ENCODE data around the gene IL16. TPM values are rescaled to one million over a fixed set of nuclear protein-coding genes. Genes with fewer than 3 reads are reported as not detected.

IL16 gene
- total RNA-seq, 6 experiments from 2014 or later: 2.0 to 6.8 (median 3.2) TPM

DNA sequence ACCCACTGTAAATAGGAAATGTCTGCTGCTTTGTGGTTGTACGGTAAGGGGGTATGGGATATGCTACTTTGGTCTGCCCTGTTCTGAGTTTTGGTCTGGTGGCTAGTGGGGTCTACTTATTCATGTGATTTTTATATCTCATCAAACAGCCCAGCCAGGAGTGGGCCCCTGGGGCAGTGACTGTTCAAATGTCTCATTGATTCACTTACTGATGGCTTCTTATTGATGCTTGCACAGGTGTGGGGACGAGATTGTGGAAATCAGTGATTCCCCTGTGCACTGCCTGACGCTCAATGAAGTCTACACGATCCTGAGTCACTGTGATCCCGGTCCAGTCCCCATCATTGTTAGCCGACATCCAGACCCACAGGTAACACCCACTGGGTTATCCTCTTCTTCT is 88.8 kb downstream of the IL16 start:
- peaks cover 0 to 10% (median 4%) of the 10 kb centered on the region in 4 donors for H3K4me1 ChIP-seq
- 75% methylated on average over 2 of the region's 6 CpGs for WGBS (ENCODE audit: insufficient coverage, low coverage, low lambda C conversion rate, missing lambda C conversion rate)
- DNase-seq (peak in 1 of 3 donors; percentile 27), ATAC-seq (no peak)
- no peak overlapping the region for H3K4me3 ChIP-seq
- H3K27me3 ChIP-seq: no peaks in the 10 kb centered on the region
- H3K36me3 ChIP-seq: no peaks in the 10 kb centered on the region
- no peaks in the 10 kb centered on the region for H3K9me3 ChIP-seq
- no peak for TF ChIP-seq POLR2A (IDR thresholded peaks at IDR 0.05)
- TF ChIP-seq, protein P1, sequence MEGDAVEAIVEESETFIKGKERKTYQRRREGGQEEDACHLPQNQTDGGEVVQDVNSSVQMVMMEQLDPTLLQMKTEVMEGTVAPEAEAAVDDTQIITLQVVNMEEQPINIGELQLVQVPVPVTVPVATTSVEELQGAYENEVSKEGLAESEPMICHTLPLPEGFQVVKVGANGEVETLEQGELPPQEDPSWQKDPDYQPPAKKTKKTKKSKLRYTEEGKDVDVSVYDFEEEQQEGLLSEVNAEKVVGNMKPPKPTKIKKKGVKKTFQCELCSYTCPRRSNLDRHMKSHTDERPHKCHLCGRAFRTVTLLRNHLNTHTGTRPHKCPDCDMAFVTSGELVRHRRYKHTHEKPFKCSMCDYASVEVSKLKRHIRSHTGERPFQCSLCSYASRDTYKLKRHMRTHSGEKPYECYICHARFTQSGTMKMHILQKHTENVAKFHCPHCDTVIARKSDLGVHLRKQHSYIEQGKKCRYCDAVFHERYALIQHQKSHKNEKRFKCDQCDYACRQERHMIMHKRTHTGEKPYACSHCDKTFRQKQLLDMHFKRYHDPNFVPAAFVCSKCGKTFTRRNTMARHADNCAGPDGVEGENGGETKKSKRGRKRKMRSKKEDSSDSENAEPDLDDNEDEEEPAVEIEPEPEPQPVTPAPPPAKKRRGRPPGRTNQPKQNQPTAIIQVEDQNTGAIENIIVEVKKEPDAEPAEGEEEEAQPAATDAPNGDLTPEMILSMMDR (IDR thresholded peaks at IDR 0.05): no peak
- intact Hi-C loops (cut with DNase I): no loop called here
- H3K27ac ChIP-seq: no peak overlapping the region

DNA sequence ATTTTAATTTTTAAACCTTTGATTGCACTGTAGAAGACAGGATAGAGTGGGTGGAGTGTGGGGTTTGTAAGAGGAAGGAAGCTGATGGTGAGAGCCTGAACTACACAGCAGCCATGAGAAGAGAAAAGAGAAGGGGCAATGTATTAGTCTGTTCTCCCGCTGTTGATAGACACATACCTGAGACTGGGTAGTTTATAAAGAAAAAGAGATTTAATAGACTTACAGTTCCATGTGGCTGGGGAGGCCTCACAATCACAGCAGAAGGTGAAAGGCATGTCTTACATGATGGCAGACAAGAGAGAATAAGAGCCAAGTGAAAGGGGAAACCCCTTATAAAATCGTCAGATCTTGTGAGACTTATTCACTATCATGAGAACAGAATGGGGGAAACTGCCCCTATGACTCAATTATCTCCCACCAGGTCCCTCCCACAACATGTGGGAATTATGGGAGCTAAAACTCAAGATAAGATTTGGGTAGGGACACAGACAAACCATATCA is 90.0 kb downstream of the IL16 start:
- TF ChIP-seq, protein P1 (IDR thresholded peaks at IDR 0.05): no peak
- TF ChIP-seq POLR2A (IDR thresholded peaks at IDR 0.05): no peak
- H3K4me3 ChIP-seq: no peak overlapping the region
- intact Hi-C loops (cut with DNase I): no loop called here
- H3K27ac ChIP-seq: no peak overlapping the region
- no peaks in the 10 kb centered on the region for H3K9me3 ChIP-seq
- H3K4me1 ChIP-seq: peaks cover 0 to 3% (median 1%) of the 10 kb centered on the region in 4 donors
- DNase-seq (peak in 1 of 3 donors; percentile 18), ATAC-seq (peak; percentile 33 to 54 (median 45))
- WGBS (ENCODE audit: insufficient coverage, low coverage, low lambda C conversion rate, missing lambda C conversion rate): 60% methylated on average over 2 of the region's 2 CpGs
- no peaks in the 10 kb centered on the region for H3K27me3 ChIP-seq
- H3K36me3 ChIP-seq: no peaks in the 10 kb centered on the region

GRCh38 chr15:81288040-81288439 is 91.4 kb downstream of the IL16 start:
- Histone ChIP-seq H3K9me3 (no peaks in the 10 kb centered on the region), H3K27ac (no peak overlapping the region), H3K4me1 (peaks cover 0 to 3% (median 1%) of the 10 kb centered on the region in 4 donors), H3K36me3 (no peaks in the 10 kb centered on the region), H3K4me3 (no peak overlapping the region), H3K27me3 (no peaks in the 10 kb centered on the region)
- DNase-seq (no peak), ATAC-seq (no peak)
- intact Hi-C loops (cut with DNase I): no loop called here
- 83% methylated on average over 3 of the region's 3 CpGs for WGBS (ENCODE audit: insufficient coverage, low coverage, low lambda C conversion rate, missing lambda C conversion rate)
- no peak for TF ChIP-seq POLR2A (IDR thresholded peaks at IDR 0.05)
- TF ChIP-seq, protein P1 (IDR thresholded peaks at IDR 0.05): no peak

- whole genome bisulfite sequencing (ENCODE audit: insufficient coverage, low coverage, low lambda C conversion rate, missing lambda C conversion rate): 82% methylated on average over 8 of the region's 8 CpGs
- TF ChIP-seq, protein P1 (IDR thresholded peaks at IDR 0.05): no peak
- no peak for TF ChIP-seq POLR2A (IDR thresholded peaks at IDR 0.05)
- ATAC-seq (no peak), DNase-seq (no peak)
- Histone ChIP-seq H3K27ac (no peak overlapping the region), H3K4me1 (peaks cover 0 to 3% (median 1%) of the 10 kb centered on the region in 4 donors), H3K9me3 (no peaks in the 10 kb centered on the region), H3K4me3 (no peak overlapping the region), H3K27me3 (no peaks in the 10 kb centered on the region), H3K36me3 (no peaks in the 10 kb centered on the region)
- intact Hi-C loops (cut with DNase I): no loop called here
Observed at GRCh38 chr15:81288616-81289015, 91.9 kb downstream of the IL16 start.
